Measurements from ENCODE around the gene GTPBP2.

The GTPBP2 gene

GRCh38 chr6:43629104-43629504 is at the start of gene GTPBP2:
GTPBP2 (minus strand) TSS chr6:43629264; CDS start chr6:43629162, 102 bp downstream.
- TF ChIP-seq GATA1 (IDR thresholded peaks at IDR 0.05; ENCODE audit: low read depth, low read length) (no peak), POLR2A (IDR thresholded peaks at IDR 0.05; ENCODE audit: low read length) (no peak)

GRCh38 chr6:43678341-43678740 is 49.3 kb upstream of the GTPBP2 start:
- no peak for TF ChIP-seq POLR2A (IDR thresholded peaks at IDR 0.05; ENCODE audit: low read length)
- no peak for TF ChIP-seq GATA1 (IDR thresholded peaks at IDR 0.05; ENCODE audit: low read depth, low read length)
- DNase-seq = no peak

More at GRCh38 chr6:43629104-43629504, at the start of gene GTPBP2:
- peak; percentile 99 for DNase-seq

GRCh38 chr6:43677759-43678158 is 48.7 kb upstream of the GTPBP2 start:
- no peak for TF ChIP-seq GATA1 (IDR thresholded peaks at IDR 0.05; ENCODE audit: low read depth, low read length)
- TF ChIP-seq POLR2A (IDR thresholded peaks at IDR 0.05; ENCODE audit: low read length) = no peak
- no peak for DNase-seq

DNA sequence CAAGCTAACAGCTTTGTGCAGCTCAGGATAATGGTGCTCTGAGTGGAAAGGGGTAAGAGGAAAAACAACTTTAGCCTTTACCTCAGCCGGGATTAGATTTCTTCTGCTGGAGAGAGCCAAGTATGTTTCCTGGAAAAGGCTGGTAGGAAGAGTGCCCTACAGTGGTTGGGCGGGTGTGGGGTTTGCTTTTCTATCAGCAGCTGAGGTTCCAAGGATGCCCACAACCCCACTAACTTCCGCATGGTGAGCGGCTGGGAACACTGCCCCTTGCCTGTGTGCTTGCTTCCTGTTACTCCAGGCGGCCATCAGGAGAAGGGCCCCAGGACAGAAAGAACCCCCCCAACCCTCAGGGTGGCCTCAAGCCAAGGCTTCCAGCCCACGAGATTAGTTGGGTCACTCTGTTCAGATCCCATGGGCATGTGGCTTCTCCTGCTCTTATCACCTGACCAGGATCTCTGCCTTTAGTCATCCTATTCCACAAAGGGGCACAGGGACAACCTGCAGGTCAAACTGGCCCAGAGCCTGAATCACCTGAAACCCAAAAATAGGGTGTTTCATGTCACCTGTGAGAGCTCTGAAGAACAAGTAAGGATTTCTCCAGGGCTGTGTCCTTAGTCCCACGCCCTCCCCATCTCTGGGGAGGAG is 48.0 kb upstream of the GTPBP2 start:
- no peak for TF ChIP-seq GATA1 (IDR thresholded peaks at IDR 0.05; ENCODE audit: low read depth, low read length)
- TF ChIP-seq POLR2A (IDR thresholded peaks at IDR 0.05; ENCODE audit: low read length) = no peak

GRCh38 chr6:43674921-43675320 is 45.9 kb upstream of the GTPBP2 start:
- TF ChIP-seq POLR2A (IDR thresholded peaks at IDR 0.05; ENCODE audit: low read length) = no peak
- no peak for TF ChIP-seq GATA1 (IDR thresholded peaks at IDR 0.05; ENCODE audit: low read depth, low read length)
- no peak for DNase-seq

More for the DNA sequence above, 48.0 kb upstream of the GTPBP2 start:
- DNase-seq = no peak

DNA sequence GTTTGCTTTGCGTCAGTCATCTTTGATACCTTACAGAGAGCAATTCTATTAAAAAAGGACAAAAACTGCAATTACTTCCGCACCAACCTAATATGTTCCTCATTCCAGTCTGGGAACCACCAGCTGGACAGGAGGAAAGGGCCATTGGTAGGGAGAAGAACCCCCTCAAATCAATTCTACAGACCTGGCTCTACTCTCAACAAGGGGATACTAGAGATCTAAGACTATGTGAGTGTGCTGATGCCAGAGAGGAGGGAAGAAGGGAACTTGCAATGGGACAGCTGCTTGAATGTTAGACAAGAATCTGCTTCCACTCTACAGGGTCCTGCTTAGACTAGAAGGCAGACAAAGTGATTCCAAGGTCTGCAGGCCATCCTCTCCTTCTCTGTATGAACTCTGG is 45.2 kb upstream of the GTPBP2 start:
- TF ChIP-seq GATA1 (IDR thresholded peaks at IDR 0.05; ENCODE audit: low read depth, low read length) = no peak
- TF ChIP-seq POLR2A (IDR thresholded peaks at IDR 0.05; ENCODE audit: low read length) = no peak
- DNase-seq = no peak

- no peak for DNase-seq
- no peak for TF ChIP-seq GATA1 (IDR thresholded peaks at IDR 0.05; ENCODE audit: low read depth, low read length)
- TF ChIP-seq POLR2A (IDR thresholded peaks at IDR 0.05; ENCODE audit: low read length) = no peak
Observed at GRCh38 chr6:43673444-43674084, 44.5 kb upstream of the GTPBP2 start.

DNA sequence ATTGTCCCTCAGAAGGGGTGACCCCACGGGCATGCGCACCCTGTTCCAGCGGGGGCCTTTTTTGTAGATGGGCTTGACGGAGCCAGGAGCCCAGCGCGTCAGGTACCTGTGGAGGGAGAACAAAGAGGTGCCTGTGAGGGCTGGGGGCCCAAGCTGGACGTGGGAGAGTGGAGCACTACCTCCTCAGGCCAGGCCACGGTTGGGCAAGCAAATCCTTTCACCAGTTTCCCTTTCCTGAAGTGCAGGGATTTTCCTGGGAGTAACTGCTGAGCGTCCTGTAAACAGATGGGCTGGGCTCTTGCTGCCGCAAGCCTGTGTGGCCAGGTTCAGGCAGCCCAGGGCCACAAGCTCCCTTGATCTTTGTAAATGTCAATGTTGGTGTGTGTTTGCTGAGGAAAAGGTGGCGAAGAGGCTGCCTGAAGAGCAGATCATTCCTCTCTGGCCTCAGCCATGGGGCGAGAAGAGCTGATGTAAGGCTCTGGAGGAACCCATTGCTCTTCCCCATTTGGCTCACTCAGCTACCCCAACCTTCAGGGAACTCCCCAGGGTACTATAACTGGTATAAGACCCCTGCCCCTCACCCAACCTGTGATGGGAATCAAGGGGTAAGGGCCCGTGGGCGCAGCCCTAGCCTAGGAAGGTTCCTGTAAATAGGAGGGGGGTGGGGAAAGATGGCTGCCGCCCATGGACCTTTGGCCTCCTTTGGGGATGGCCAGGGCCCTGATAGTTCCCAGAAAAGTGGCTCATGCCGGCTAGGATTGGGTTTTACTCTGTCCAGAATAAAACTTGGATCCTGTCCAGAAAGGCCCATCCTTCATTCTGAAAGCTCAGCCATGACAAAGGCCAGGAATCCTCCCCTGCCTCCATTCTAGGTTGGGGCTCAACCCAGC is 43.0 kb upstream of the GTPBP2 start:
- no peak for TF ChIP-seq GATA1 (IDR thresholded peaks at IDR 0.05; ENCODE audit: low read depth, low read length)
- TF ChIP-seq POLR2A (IDR thresholded peaks at IDR 0.05; ENCODE audit: low read length) = no peak
- no peak for DNase-seq

DNA sequence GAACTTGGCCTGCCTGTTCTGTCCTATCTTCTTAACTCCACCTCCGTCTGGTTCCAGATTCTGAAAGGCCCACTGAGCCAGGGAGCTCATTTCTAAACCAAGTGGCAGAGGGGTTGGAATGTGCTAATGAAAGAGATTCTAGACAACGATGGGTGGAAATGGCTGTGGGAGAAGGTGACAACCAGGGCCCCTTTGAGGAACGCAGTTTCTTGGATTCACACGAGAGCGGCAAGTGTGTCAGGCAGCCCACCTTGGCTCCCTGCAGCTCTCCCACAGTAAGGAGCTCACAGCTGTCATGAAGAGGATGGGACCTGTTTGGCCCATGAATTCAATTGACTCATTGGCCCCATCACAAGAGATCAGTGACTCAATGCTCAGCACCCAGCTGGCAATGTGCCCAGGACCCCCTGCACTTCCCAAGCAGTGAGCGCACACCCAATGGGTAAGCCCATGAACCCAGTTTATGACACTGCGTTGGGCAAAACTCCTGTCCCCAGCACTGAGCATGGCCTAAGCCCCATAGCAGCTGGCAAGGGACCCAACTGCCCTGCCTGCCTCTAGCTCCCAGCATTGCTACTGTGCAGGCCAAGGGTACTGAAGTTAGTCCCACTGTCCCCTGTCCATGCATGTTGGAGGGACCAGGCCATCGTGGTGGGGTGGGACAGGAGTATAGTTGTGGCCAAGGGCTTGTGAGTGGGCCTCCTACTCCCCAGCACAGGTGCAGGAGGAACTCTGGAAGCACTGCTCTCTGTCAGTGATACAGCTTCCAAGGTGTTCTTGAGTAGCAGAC is 42.1 kb upstream of the GTPBP2 start:
- DNase-seq = no peak
- TF ChIP-seq POLR2A (IDR thresholded peaks at IDR 0.05; ENCODE audit: low read length) (no peak), GATA1 (IDR thresholded peaks at IDR 0.05; ENCODE audit: low read depth, low read length) (no peak)

DNA sequence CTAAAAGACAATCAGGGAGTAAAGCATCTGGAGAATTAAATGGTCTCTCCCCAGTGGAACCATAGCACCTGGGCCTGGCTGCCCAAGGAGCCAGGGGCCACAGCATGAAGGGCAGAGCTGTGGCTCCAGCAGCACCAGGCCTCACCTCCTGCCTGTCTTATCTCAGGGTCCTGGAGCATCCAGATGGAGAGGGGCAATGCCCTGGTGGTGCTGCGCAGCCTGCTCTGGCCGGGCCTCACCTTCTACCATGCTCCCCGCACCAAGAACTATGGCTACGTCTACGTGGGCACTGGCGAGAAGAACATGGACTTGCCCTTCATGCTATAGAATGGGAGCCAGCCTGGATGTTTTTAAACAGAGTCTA is 41.5 kb upstream of the GTPBP2 start:
- no peak for DNase-seq
- TF ChIP-seq POLR2A (IDR thresholded peaks at IDR 0.05; ENCODE audit: low read length) (no peak), GATA1 (IDR thresholded peaks at IDR 0.05; ENCODE audit: low read depth, low read length) (no peak)

GRCh38 chr6:43669922-43670622 is 41.0 kb upstream of the GTPBP2 start:
- DNase-seq = no peak
- TF ChIP-seq POLR2A (IDR thresholded peaks at IDR 0.05; ENCODE audit: low read length) (no peak), GATA1 (IDR thresholded peaks at IDR 0.05; ENCODE audit: low read depth, low read length) (no peak)

- no peak for DNase-seq
- TF ChIP-seq GATA1 (IDR thresholded peaks at IDR 0.05; ENCODE audit: low read depth, low read length) = no peak
- no peak for TF ChIP-seq POLR2A (IDR thresholded peaks at IDR 0.05; ENCODE audit: low read length)
Observed at GRCh38 chr6:43669050-43669921, 40.2 kb upstream of the GTPBP2 start.

Measured in erythroblast (primary cell).